GM21423 (cell line): ENCODE results near the gene C19orf85.

Source experiments
- ATAC-seq: cut with Tn5 transposase; IDR thresholded peaks from one replicate; pipeline ENCODE4 v1.9.1; 2021; ENCODE audit warnings: mild to moderate bottlenecking, moderate library complexity; ENCODE audit not compliant: unreplicated experiment

Gene C19orf85

GRCh38 chr19:55489711-55490477 lies 25.3 kb upstream of the C19orf85 start:
- ATAC-seq: no peak

- no peak for ATAC-seq
Measured at GRCh38 chr19:55488986-55489710, 24.6 kb upstream of the C19orf85 start.

- ATAC-seq: no peak
Measured at GRCh38 chr19:55487924-55488687, 23.6 kb upstream of the C19orf85 start, which contains the start of gene SSC5D. Gene SSC5D (plus strand): TSS chr19:55488436. CDS start chr19:55488590, 154 bp downstream.

GRCh38 chr19:55486971-55487923 lies 22.7 kb upstream of the C19orf85 start:
- ATAC-seq: no peak

GRCh38 chr19:55486043-55486970 lies 21.8 kb upstream of the C19orf85 start:
- ATAC-seq: no peak

- no peak for ATAC-seq
Measured at GRCh38 chr19:55485439-55486011, 21.0 kb upstream of the C19orf85 start.

- peak; percentile 56 for ATAC-seq
Measured at GRCh38 chr19:55484593-55485438, 20.3 kb upstream of the C19orf85 start, which contains the start of gene NAT14. Gene NAT14 (plus strand): TSS chr19:55485188. CDS start chr19:55485709, 521 bp downstream.

- no peak for ATAC-seq
Measured at GRCh38 chr19:55483706-55484592, 19.4 kb upstream of the C19orf85 start.

GRCh38 chr19:55482967-55483705 lies 18.6 kb upstream of the C19orf85 start:
- ATAC-seq: no peak

- no peak for ATAC-seq
Measured at GRCh38 chr19:55482156-55482961, 17.8 kb upstream of the C19orf85 start.

GRCh38 chr19:55481794-55482155 lies 17.2 kb upstream of the C19orf85 start:
- ATAC-seq: no peak

GRCh38 chr19:55481148-55481793 lies 16.7 kb upstream of the C19orf85 start:
- ATAC-seq: no peak

GRCh38 chr19:55479451-55480230 lies 15.1 kb upstream of the C19orf85 start:
- no peak for ATAC-seq

GRCh38 chr19:55479045-55479444 lies 14.5 kb upstream of the C19orf85 start:
- no peak for ATAC-seq
